Mesenchymal stem cell (in vitro differentiated cells and primary cell): ENCODE data around the gene HEG1.
"Not testable (repeated sequence)": the region's sequence is repeated elsewhere in the genome, so short reads cannot be mapped to it uniquely, and the experiment has no call there.

Source experiments
- DNase-seq: peaks from one replicate; pipeline ENCODE4 v3.0.0-alpha.2; 2013
- H2AFZ ChIP-seq: one replicate; pipeline ENCODE4 v1.6.1; 2013; ENCODE audit warnings: low read depth, mild to moderate bottlenecking, control low read depth, inconsistent platforms, low read length, moderate library complexity
- H2AK5ac ChIP-seq: 2 replicates; pipeline ENCODE4 v1.6.1; 2013; ENCODE audit warnings: low read length, moderate library complexity, mild to moderate bottlenecking, inconsistent platforms; ENCODE audit not compliant: severe bottlenecking
- H2BK120ac ChIP-seq: one replicate; pipeline ENCODE4 v1.6.1; 2013; ENCODE audit warnings: low read depth, mild to moderate bottlenecking, inconsistent platforms, low read length, moderate library complexity
- H2BK12ac ChIP-seq, 2 experiments: one replicate each; pipeline ENCODE4 v1.6.1; 2013; ENCODE audit warnings: inconsistent platforms in 2 of 2, low read length in 2 of 2, mild to moderate bottlenecking in 2 of 2, moderate library complexity in 2 of 2, control low read depth in 1 of 2
- H2BK15ac ChIP-seq: one replicate; pipeline ENCODE4 v1.6.1; 2013; ENCODE audit warnings: mild to moderate bottlenecking, low read depth, inconsistent platforms; ENCODE audit not compliant: poor library complexity, severe bottlenecking
- H2BK5ac ChIP-seq: 2 replicates; pipeline ENCODE4 v1.6.1; 2013; ENCODE audit warnings: low read depth, mild to moderate bottlenecking, low read length, control low read depth, inconsistent platforms; ENCODE audit not compliant: poor library complexity, severe bottlenecking
- H3K14ac ChIP-seq, 2 experiments: one replicate each; pipeline ENCODE4 v1.6.1; 2013; ENCODE audit warnings: inconsistent platforms in 2 of 2, low read length in 2 of 2, control low read depth in 1 of 2, mild to moderate bottlenecking in 1 of 2, moderate library complexity in 1 of 2
- H3K18ac ChIP-seq, 2 experiments: one replicate each; pipeline ENCODE4 v1.6.1; 2013; ENCODE audit warnings: inconsistent platforms in 2 of 2, low read length in 2 of 2, control low read depth in 1 of 2, low read depth in 1 of 2, mild to moderate bottlenecking in 1 of 2
- H3K23ac ChIP-seq, 2 experiments: one replicate each; pipeline ENCODE4 v1.6.1; 2013; ENCODE audit warnings: inconsistent platforms in 2 of 2, low read length in 2 of 2, mild to moderate bottlenecking in 2 of 2, moderate library complexity in 2 of 2, control low read depth in 1 of 2
- H3K27ac ChIP-seq: 2 replicates; pipeline ENCODE4 v1.5.1; 2013; ENCODE audit warnings: mild to moderate bottlenecking, moderate library complexity, low read length, control low read depth, inconsistent platforms; ENCODE audit not compliant: poor library complexity, severe bottlenecking
- H3K27me3 ChIP-seq, 2 experiments: 2 replicates each; pipeline versions ENCODE4 v1.6.1 to v1.7.0; 2013; ENCODE audit warnings: low read length in 2 of 2, mild to moderate bottlenecking in 2 of 2, moderate library complexity in 2 of 2, control low read depth in 1 of 2, inconsistent platforms in 1 of 2; ENCODE audit not compliant: control insufficient read depth in 1 of 2, insufficient read depth in 1 of 2
- H3K36me3 ChIP-seq, 2 experiments: 2 replicates each; pipeline versions ENCODE4 v1.6.1 to v1.7.0; 2013; ENCODE audit warnings: low read length in 2 of 2, control low read depth in 1 of 2, inconsistent platforms in 1 of 2, low read depth in 1 of 2, mild to moderate bottlenecking in 1 of 2; ENCODE audit not compliant: insufficient read depth in 2 of 2, control insufficient read depth in 1 of 2
- H3K4ac ChIP-seq, 2 experiments: one replicate each; pipeline ENCODE4 v1.6.1; 2013; ENCODE audit warnings: inconsistent platforms in 2 of 2, low read length in 2 of 2, mild to moderate bottlenecking in 2 of 2, moderate library complexity in 2 of 2, control low read depth in 1 of 2, low read depth in 1 of 2
- H3K4me1 ChIP-seq: 2 replicates; pipeline ENCODE4 v1.6.1; 2013; ENCODE audit warnings: low read depth, low read length, control low read depth; ENCODE audit not compliant: control insufficient read depth, insufficient read depth
- H3K4me2 ChIP-seq: 2 replicates; pipeline ENCODE4 v1.6.1; 2013; ENCODE audit warnings: low read length, mild to moderate bottlenecking, inconsistent platforms; ENCODE audit not compliant: poor library complexity, severe bottlenecking
- H3K4me3 ChIP-seq, 2 experiments: 2 replicates each; pipeline versions ENCODE4 v1.5.1 to v1.7.0; 2013; ENCODE audit warnings: low read length in 2 of 2, mild to moderate bottlenecking in 2 of 2, control low read depth in 1 of 2, low read depth in 1 of 2; ENCODE audit not compliant: insufficient read depth in 1 of 2
- H3K79me1 ChIP-seq: replicated peaks from 2 replicates; pipeline ENCODE4 v1.6.1; 2013; ENCODE audit warnings: mild to moderate bottlenecking, control low read depth, low read length, inconsistent platforms; ENCODE audit not compliant: poor library complexity, severe bottlenecking
- H3K9ac ChIP-seq: 2 replicates; pipeline ENCODE4 v1.7.0; 2013; ENCODE audit warnings: mild to moderate bottlenecking, low read length, moderate library complexity
- H3K9me3 ChIP-seq: 2 replicates; pipeline ENCODE4 v1.7.0; 2013; ENCODE audit warnings: mild to moderate bottlenecking, low read length; ENCODE audit not compliant: control insufficient read depth
- H4K8ac ChIP-seq: one replicate; pipeline ENCODE4 v1.6.1; 2013; ENCODE audit warnings: inconsistent platforms, mild to moderate bottlenecking, low read length, moderate library complexity
- H4K91ac ChIP-seq: one replicate; pipeline ENCODE4 v1.6.1; 2013; ENCODE audit warnings: mild to moderate bottlenecking, low read length, inconsistent platforms
- WGBS: methylation state at CpG from one replicate; pipeline ENCODE4 v1.1.7; 2013; ENCODE audit warnings: mixed read lengths; 5-methylcytosine and 5-hydroxymethylcytosine counted together

HEG1 gene

GRCh38 chr3:124962403-124962940 lies 93.3 kb downstream of the HEG1 start:
- Histone ChIP-seq H4K8ac (no peak overlapping the region), H3K14ac (no peak overlapping the region), H3K79me1 (peaks cover 5% of the 10 kb centered on the region), H3K27ac (no peak overlapping the region), H3K23ac (no peak overlapping the region), H3K4me1 (peaks cover 5% of the 10 kb centered on the region), H2BK12ac (no peak overlapping the region), H3K18ac (no peak overlapping the region), H3K4ac (no peak overlapping the region), H3K9me3 (no peaks in the 10 kb centered on the region), H2AK5ac (no peak overlapping the region), H3K9ac (no peak overlapping the region), H2BK5ac (no peak overlapping the region), H3K36me3 (peaks cover 1 to 6% of the 10 kb centered on the region in 2 experiments), H2BK15ac (no peak overlapping the region), H2BK120ac (no peak overlapping the region), H4K91ac (no peak overlapping the region), H3K4me3 (no peak overlapping the region), H2AFZ (no peak overlapping the region), H3K4me2 (no peak overlapping the region), H3K27me3 (no peaks in the 10 kb centered on the region)
- WGBS = 100% methylated on average over 1 of the region's 2 CpGs
- DNase-seq = peak; percentile 34

GRCh38 chr3:124960698-124961097 lies 95.1 kb downstream of the HEG1 start:
- no peak overlapping the region for H3K27ac ChIP-seq
- 65% methylated on average over 3 of the region's 5 CpGs for WGBS
- no peak overlapping the region for H3K4me2 ChIP-seq
- H2BK12ac ChIP-seq = no peak overlapping the region
- H3K27me3 ChIP-seq = no peaks in the 10 kb centered on the region
- no peak overlapping the region for H3K23ac ChIP-seq
- no peak overlapping the region for H4K91ac ChIP-seq
- no peak overlapping the region for H3K4ac ChIP-seq
- no peak overlapping the region for H2AK5ac ChIP-seq
- H3K9ac ChIP-seq = no peak overlapping the region
- H3K4me3 ChIP-seq = no peak overlapping the region
- no peak overlapping the region for H2BK120ac ChIP-seq
- peaks cover 5% of the 10 kb centered on the region for H3K4me1 ChIP-seq
- H4K8ac ChIP-seq = no peak overlapping the region
- H2BK5ac ChIP-seq = no peak overlapping the region
- H3K14ac ChIP-seq = no peak overlapping the region
- DNase-seq = no peak
- H3K9me3 ChIP-seq = no peaks in the 10 kb centered on the region
- H2BK15ac ChIP-seq = no peak overlapping the region
- no peaks in the 10 kb centered on the region for H3K36me3 ChIP-seq
- H3K79me1 ChIP-seq = no peaks in the 10 kb centered on the region
- H3K18ac ChIP-seq = no peak overlapping the region
- no peak overlapping the region for H2AFZ ChIP-seq

- H3K27ac ChIP-seq = no peak overlapping the region
- H3K23ac ChIP-seq = no peak overlapping the region
- no peak overlapping the region for H2BK12ac ChIP-seq
- no peak overlapping the region for H3K14ac ChIP-seq
- no peaks in the 10 kb centered on the region for H3K9me3 ChIP-seq
- no peak overlapping the region for H2BK120ac ChIP-seq
- H3K36me3 ChIP-seq = no peaks in the 10 kb centered on the region
- no peak overlapping the region for H3K4me3 ChIP-seq
- no peak overlapping the region for H3K18ac ChIP-seq
- no peak overlapping the region for H2BK5ac ChIP-seq
- no peaks in the 10 kb centered on the region for H3K79me1 ChIP-seq
- H3K27me3 ChIP-seq = no peaks in the 10 kb centered on the region
- H3K9ac ChIP-seq = no peak overlapping the region
- H4K8ac ChIP-seq = no peak overlapping the region
- WGBS = 100% methylated on average over 2 of the region's 3 CpGs
- H2AK5ac ChIP-seq = no peak overlapping the region
- H3K4me1 ChIP-seq = peaks cover 4% of the 10 kb centered on the region
- DNase-seq = no peak
- no peak overlapping the region for H2BK15ac ChIP-seq
- no peak overlapping the region for H2AFZ ChIP-seq
- no peak overlapping the region for H3K4ac ChIP-seq
- H3K4me2 ChIP-seq = no peak overlapping the region
- H4K91ac ChIP-seq = no peak overlapping the region
These were observed 95.7 kb downstream of the HEG1 start for GRCh38 chr3:124960105-124960504.

GRCh38 chr3:124957951-124958350 lies 97.8 kb downstream of the HEG1 start:
- DNase-seq, H2BK12ac ChIP-seq, H3K4ac ChIP-seq, H2AK5ac ChIP-seq, H2BK5ac ChIP-seq, H3K27ac ChIP-seq, H3K79me1 ChIP-seq, H3K4me3 ChIP-seq, H2AFZ ChIP-seq, H3K18ac ChIP-seq, H2BK120ac ChIP-seq, H3K36me3 ChIP-seq, H3K9me3 ChIP-seq, H3K23ac ChIP-seq, H3K4me2 ChIP-seq, H2BK15ac ChIP-seq, H3K14ac ChIP-seq, H3K9ac ChIP-seq, H4K8ac ChIP-seq, H4K91ac ChIP-seq, H3K27me3 ChIP-seq, H3K4me1 ChIP-seq: not testable (repeated sequence)
- WGBS = 87% methylated on average over 2 of the region's 4 CpGs
